ENCODE results near the gene HDAC11.

DNA sequence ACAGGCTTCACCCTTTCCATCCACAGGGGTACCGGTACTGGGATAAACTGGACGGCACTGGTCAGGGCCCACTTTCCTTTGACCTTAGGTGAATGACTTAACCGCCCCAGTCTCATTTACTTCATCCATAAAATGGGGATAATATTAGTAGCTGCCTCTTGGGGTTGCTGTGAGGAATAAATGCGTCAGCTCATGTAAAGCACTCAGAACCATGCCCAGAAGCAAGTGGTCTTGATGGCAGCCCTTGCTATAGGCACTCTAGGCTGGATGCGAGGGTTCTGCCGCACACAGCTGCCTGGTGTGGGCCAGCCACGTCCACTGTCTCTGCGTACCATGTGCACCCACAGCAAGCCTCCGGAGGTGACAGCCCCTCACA is 36.6 kb downstream of the HDAC11 start:
- no peak for TF ChIP-seq EZH2 (IDR thresholded peaks at IDR 0.05; ENCODE audit: borderline replicate concordance, low read depth, low read length, poor library complexity, severe bottlenecking)
- TF ChIP-seq, protein P1, sequence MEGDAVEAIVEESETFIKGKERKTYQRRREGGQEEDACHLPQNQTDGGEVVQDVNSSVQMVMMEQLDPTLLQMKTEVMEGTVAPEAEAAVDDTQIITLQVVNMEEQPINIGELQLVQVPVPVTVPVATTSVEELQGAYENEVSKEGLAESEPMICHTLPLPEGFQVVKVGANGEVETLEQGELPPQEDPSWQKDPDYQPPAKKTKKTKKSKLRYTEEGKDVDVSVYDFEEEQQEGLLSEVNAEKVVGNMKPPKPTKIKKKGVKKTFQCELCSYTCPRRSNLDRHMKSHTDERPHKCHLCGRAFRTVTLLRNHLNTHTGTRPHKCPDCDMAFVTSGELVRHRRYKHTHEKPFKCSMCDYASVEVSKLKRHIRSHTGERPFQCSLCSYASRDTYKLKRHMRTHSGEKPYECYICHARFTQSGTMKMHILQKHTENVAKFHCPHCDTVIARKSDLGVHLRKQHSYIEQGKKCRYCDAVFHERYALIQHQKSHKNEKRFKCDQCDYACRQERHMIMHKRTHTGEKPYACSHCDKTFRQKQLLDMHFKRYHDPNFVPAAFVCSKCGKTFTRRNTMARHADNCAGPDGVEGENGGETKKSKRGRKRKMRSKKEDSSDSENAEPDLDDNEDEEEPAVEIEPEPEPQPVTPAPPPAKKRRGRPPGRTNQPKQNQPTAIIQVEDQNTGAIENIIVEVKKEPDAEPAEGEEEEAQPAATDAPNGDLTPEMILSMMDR (conservative IDR thresholded peaks at IDR 0.05; ENCODE audit: low read depth, low read length), result no peak
